Left lobe of liver (tissue), 2 donors: ENCODE results near the gene PDE4DIP. TPM values are rescaled to one million over a fixed set of nuclear protein-coding genes. Genes with fewer than 3 reads are reported as not detected.
"Not testable (repeated sequence)": the region's sequence is repeated elsewhere in the genome, so short reads cannot be mapped to it uniquely, and the experiment has no call there.

Source experiments
- ATAC-seq: fragments of 200-7000 bp; cut with Tn5 transposase; one replicate; pipeline ENCODE4 v1.9.1; 2020; ENCODE audit warnings: mild to moderate bottlenecking, moderate library complexity
- DNase-seq: peaks from one replicate; pipeline ENCODE4 v3.0.0-alpha.2; 2020; ENCODE audit warnings: low spot score
- total RNA-seq: library from RNA; stranded (reverse); gene quantifications from one replicate; pipeline ENCODE4 v1.2.1, GENCODE V29; 2021
- donor health status: DM: no; HTN: no; CAD: no; lungs with moderate emphysema.
- donor health status: DM: no; HTN: yes; CAD: no.

The PDE4DIP gene
- total RNA-seq, 1 donor from 2014 or later = 138 TPM

DNA sequence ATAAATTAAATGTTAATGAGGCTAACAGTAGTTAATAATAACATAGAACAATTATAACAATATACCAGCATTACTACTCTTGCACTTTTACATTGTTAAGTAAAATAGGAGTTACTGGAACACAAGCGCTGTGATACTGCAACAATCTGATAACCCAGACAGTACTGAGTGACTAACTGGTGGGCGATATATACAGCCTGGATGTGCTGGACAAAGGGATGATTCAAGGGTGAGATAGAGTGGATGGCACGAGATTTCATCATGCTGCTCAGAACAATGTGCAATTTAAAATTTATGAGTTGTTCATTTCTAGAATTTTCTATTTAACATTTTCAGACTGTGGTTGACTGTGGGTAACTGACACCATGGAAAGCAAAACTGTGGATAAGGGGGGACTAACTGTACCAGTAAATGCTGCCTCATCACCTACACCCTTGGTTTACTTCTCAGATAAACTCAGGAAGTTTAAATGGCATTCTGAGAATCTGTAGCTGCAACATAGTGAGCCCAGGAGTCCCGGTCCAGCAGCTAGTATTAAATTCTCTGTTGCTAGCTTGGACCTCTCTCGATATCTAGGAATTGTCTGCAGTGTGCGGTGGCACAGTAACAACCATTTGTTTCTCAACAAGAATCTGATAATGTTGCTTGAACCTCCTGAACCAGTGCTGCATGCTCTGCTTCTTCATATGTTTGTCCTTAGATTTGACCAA lies 24.9 kb downstream of the PDE4DIP start:
- DNase-seq, ATAC-seq: not testable (repeated sequence)

DNA sequence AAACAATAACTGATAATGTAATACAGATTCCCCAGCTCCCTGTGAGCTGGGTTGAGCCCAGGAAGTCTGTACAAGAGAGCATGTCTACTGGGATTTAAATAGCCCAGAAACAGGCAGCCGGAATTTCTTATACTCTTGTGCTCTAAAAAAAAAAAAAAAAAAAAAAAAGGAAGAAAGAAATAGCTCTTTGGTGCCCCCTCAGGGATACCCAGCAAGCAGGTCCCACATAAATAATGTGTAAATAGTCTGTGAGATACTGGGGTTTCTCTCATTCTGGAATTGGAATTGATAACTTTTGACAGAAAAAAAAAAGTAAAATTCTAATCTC lies 25.4 kb downstream of the PDE4DIP start:
- DNase-seq, ATAC-seq: not testable (repeated sequence)

DNA sequence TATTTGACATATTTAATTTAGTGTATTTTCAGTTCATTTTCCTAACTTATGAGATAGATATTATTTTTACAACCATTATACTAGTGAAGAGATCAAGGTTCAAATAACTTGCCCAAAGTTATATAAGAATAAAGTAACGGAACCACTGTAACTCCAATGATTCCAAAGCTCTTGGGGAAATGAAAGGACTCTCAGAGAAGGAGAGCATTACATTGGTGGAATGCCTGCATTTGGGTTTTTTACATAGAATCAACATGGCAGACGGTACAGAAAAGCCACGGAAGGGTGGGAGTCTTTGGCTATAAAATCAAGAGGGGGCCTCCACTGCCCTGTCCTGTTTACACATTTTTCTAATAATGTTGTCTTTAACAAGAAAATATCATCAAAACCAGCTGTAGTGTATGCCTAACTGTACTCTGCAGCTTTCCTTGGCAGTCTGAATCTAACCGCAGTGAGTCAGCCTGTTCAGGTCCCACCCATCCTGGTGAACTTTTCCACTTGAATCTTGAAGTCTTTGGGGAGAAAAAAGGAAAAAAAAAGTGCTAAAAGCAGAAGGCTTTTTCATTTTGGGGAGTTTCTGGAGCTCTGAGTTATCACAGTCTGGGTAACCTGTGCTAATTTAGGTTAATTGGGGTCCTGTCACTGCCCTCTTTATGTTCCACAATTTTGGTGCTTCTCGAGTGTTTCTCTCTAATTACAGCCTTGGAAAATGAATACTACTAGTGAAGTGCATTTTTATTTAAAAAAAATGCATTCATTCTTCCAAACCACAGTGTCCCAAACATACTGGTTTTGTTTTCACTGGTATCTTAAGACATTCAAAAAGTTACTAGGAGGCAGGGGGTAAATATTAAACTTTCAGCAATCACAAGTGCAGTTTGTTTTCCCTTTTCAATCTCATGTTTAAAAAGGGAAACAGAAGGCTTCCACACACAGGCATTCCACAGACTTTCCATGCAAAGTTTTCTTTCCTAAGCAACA lies 30.5 kb downstream of the PDE4DIP start:
- DNase-seq = not testable (repeated sequence)
- ATAC-seq = peak; percentile 37

DNA sequence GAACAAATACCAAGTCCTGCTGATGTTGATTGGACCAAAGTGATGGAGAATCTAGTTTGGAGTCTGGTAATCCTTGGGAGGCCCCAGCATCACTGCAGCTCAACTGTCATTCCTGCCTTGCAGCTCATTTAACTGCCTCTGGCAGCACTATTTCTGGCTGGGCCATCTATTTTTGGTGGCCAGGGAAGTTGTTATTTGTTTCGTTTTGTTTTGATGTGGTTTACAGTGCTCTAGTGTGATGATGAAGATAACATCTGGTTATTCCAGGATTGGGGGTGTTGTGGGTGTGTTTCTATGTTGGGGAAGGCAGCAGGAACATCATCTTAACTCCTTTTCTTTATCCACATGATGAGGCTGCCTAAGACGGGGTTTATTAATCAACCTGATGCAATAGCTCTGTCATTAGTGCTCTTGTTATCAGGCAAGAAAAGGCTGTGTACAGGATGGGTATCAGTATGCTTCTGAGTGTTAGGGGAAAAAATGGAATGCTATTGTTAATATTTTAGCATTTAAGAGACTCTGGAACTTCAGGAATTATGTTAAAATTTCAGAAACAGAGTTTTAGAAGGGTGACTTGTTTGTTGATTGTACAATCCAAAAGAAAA lies 35.7 kb downstream of the PDE4DIP start:
- not testable (repeated sequence) for ATAC-seq, DNase-seq

DNA sequence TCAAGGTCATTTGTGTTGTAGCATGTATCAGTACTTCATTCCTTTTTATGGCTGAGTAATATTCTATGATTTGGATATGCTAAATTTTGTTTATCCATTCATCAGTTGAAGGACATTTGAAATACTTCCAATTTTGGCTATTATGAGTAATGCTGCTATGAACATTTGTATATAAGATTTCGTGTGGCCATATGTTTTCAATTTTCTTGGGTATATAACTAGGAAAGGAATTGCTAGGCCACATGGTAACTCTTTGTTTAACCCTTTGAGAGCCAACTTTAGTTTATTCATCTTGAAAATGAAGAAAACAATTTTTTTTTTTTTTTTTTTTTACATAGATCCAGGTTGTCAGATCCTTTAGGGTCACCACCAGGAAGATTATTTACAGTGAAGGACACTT lies 37.0 kb downstream of the PDE4DIP start:
- ATAC-seq = not testable (repeated sequence)

DNA sequence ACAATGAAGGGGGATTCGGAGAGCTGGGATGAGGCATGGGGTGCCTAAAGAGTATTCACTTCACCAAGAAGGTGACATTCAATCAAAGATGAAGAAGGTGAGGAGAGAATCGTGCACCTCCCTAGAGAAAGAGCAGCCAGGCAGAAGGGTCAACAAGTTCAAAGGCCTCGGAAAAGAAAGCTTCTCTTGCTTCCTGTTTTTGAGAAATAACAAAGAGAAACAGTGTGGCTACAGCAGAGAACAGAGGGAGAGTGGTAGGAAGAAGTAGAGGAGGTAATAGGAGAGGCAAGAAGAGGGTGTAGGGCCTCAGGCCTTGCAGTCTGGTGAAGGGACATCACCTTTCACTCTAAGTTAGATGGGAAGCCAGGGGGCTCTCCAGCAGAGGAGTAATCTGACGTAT lies 41.0 kb downstream of the PDE4DIP start:
- ATAC-seq = peak; percentile 42
- DNase-seq = not testable (repeated sequence)

More for the DNA sequence above, 37.0 kb downstream of the PDE4DIP start:
- DNase-seq = not testable (repeated sequence)

DNA sequence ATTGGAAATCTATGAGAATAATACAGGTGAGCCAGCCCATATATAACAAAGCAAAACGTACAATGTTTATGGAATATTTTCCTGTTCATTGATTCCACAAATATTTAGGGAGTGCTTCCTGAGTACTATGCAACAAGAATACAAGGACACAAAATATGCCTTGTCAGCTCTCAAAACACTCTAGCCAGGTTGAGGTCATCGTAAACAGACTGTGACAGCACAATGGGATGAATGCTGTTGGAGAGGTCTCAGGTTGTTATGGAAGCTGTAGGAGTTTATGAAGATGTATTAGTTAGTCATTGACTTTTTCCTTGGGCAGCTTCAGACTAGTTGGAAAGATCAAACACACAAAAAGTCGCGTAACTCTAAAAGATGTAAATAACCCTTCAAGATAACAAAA lies 42.1 kb downstream of the PDE4DIP start:
- not testable (repeated sequence) for DNase-seq
- peak; percentile 37 for ATAC-seq

DNA sequence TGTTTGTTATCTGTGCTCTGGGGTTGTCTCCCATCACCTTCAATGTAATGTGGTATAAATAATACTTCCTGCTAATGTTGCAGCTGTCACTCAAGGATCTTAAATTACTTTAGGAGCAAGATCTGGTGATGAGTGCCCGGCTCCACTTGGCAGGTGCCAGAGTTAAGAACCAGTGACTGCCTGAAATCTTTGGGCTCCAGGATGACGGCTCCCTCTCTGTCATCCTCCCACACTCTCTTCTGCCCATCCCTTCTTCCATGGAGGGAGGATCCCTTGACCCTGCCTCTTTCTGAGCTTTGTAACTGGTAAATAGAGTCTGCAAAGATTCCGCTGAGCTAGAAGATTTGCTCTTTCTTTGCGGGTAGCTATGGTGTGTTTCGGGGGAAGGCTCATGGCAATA lies 44.4 kb downstream of the PDE4DIP start:
- not testable (repeated sequence) for ATAC-seq, DNase-seq

DNA sequence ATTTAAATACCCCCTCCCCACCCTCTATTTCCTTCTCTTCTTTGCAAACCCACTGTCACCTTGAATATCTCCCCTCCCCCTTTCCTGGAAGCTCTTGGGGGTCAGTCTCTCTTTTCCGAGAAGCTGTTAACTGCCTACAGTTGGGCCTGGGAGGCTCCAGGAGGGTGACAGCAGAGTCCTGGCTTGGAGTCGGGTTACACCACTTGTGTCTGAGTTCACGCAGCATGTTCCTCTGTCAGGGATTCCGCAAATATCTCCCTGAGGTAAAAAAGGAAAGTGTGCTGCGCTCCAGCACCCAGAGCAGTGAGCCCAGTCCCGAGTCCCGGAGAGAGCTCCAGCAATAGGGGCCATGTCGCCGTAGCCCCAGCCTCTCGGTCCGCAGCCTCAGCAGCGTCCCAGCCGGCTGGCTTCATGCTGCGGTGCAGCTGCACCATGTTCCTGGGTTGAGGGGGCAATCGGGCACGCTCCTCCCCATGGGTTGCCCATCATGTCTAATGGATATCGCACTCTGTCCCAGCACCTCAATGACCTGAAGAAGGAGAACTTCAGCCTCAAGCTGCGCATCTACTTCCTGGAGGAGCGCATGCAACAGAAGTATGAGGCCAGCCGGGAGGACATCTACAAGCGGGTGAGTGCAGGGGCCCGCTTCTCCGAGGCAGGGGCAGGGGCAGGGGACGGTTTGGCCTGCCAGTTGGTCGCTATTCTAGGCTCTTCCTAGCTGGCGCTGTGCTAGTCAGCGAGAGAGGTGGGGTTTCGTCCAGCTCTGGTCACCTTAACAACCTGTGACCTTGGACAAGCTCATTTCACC lies 45.2 kb downstream of the PDE4DIP start:
- ATAC-seq = peak; percentile 17
- not testable (repeated sequence) for DNase-seq

DNA sequence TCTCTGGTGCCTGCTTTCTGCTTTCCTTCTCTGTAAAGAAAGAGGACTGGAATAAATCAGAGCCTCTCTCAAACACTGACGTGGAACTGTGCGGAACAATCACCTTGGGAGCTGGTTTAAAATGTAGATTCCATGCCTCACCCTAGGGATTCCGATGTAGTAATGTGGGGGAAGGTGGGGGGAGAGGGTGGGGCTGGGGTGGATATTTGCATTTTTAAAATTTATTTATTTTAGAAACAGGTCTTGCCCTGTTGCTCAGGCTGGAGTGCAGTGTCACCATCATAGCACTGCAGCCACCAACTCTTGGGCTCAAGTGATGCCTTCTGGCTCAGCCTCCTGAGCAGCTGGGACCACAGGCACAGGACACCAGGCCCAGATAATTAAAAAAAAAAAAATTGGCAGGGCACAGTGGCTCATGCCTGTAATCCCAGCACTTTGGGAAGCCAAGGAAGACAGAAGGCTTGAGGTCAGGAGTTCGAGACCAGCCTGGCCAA lies 45.9 kb downstream of the PDE4DIP start:
- DNase-seq, ATAC-seq: not testable (repeated sequence)

DNA sequence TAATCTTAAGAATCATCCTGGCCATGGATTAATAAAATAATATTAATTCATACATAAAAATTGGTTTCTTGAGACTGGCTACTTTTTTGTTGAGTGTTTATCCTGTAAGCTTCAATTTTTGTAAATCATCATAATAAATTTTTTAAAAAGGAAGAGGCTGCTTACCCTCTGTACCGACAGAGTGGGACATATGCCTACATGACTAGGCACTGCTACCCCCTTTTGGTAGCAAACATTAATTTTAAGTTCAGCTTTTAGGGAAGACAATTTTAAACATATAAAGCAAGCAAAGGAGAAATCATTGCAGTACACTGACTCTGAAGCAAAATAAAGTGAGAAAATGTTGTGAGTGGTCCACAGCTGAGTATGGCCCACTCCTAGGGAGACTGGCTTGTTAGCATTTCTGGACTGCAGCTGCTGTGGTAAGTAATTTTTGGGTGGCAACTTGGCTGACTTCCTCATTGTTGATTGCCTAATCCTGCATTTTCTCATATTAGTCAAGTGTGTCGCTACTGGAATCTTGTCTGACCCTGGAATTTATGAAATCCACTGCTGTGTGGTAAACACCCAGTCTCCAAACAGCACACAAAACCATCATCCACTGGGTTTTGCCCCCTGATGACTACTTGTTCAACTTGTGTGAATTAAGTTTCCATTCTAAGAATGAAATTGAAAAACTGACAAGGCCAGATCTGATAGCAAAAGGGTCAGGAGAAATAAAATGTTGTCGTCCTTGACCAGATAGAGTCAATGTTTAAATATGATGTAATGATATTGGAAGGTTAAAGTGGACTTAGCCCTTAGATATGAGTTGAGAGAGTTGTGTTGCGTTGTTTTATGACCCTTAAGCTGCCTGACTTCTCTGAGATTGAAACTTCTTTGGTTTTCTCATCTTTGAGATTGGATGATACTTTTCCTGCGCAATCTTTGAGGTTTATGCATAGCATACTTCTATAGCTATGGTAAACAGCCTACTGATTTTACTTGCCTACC lies 50.4 kb downstream of the PDE4DIP start:
- ATAC-seq = peak; percentile 70

DNA sequence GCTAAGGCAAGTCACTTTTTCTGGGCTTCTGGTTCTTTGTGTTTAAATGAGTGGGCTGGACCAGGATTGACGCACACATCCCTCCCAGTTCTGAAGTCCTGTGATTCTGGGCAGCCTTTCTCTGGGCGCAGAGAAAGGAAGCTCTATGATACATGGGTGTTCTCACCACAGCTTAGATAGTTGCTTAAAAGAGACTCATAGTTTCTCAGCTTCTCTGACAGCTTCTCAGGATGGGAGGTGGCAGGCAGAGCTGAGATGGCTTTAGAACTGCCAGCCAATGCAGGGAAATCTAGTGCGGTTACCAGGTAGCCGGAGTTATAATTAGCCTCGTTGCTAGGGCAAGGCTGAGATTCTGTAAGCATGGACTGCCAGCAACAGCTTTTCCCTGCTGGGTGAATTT lies 55.8 kb downstream of the PDE4DIP start:
- peak; percentile 43 for ATAC-seq
- not testable (repeated sequence) for DNase-seq

More for the DNA sequence above, 50.4 kb downstream of the PDE4DIP start:
- not testable (repeated sequence) for DNase-seq

DNA sequence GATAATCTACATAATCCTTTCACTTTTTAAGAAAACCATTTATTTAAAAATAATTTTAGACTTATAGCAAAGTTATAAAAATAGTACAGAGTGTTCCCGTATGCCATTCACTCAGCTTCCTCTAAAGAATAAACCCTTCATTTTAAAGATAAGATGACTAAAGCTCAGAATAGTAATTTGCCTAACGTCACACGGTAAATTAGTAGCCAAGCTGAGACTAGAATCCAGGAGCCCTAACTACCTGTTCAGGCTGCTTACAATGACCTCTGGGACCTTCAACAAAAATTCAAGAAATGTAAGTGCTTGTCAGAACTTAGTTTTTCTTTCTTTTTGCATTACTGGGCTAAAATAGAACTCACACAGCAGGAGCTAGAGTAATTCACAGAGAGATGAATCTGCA lies 56.5 kb downstream of the PDE4DIP start:
- ATAC-seq = peak; percentile 39
- not testable (repeated sequence) for DNase-seq

DNA sequence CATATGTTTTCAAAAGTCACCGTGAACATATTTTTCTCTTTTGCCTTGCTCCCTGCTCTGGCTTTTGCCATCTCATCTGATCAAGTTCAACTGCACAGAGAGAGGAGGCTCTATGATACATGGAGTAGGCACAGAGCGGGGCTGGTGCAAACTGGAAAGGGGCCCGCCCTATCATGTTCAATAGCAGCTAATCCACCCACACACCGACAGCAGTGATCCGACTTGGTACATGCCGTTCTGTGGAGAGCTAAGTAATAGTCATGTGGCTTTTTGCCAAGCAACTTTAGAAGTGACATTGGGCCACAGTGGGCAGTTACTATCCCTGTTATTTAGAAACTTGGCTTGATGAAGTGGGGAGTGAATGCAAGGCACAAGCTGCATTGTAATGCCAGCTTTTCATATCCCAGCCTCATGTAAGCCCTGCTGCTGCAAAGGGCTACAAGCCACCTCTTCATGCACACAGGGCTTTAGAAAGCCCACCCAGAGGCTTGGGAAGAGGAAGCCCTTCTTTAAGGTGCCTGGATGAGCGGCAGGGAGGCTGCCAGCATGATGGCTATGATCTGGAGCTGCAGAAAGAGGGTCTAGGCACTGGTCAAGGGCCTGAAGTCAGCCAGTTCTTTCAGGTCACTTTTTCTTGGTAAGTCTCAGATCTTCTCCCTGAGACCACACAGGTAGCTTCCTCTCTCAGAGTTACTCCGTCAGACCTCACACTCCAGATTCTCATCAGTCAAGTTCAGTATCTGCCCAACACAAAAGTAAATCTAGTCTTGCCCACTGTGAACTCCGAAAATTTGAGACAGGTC lies 57.1 kb downstream of the PDE4DIP start:
- not testable (repeated sequence) for DNase-seq
- peak; percentile 94 for ATAC-seq

DNA sequence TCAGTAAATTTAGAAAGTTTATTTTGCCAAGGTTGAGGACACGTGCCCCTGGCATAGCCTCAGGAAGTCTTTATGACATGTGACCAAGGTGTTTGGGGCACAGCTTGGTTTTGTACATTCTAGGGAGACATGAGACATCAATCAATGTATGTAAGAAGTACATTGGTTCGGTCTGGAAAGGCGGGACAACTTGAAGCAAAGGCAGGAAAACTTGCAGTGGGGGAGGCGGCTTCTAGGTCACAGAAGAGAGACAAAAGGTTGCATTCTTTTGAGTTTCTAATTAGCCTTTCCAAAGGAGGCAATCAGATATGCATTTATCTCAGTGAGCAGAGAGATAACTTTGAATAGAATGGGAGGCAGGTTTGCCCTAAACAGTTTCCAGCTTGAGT lies 57.7 kb downstream of the PDE4DIP start:
- ATAC-seq = peak; percentile 30
- DNase-seq = not testable (repeated sequence)

DNA sequence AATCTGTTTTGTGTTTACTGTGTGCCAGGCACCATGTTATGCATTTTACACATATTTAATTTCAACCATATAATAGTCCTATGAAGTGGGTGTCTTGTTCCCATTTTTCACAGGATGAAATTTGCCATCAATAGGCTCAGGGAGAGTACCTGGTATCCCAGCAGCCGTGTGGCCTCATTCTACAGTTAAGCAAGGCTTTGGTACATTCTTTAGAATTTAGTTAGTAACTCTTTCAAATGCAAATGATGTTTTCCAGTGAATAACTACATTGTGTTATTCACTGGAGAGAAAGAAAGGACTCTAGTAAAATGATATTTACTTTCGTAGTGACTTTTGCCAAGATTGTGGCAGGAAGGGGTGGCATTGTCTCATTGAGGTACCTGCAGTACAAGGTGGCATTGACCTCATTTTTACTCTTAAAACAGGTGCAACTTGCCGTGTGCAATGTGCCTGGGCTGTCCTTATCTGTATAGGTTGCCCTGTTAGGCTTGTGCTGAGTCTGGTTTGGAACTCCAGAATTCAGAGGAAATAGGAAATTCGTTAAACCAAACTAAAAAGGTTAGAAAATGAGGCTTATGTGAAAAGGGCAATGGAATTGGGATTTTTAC lies 65.1 kb downstream of the PDE4DIP start:
- peak; percentile 79 for ATAC-seq

DNA sequence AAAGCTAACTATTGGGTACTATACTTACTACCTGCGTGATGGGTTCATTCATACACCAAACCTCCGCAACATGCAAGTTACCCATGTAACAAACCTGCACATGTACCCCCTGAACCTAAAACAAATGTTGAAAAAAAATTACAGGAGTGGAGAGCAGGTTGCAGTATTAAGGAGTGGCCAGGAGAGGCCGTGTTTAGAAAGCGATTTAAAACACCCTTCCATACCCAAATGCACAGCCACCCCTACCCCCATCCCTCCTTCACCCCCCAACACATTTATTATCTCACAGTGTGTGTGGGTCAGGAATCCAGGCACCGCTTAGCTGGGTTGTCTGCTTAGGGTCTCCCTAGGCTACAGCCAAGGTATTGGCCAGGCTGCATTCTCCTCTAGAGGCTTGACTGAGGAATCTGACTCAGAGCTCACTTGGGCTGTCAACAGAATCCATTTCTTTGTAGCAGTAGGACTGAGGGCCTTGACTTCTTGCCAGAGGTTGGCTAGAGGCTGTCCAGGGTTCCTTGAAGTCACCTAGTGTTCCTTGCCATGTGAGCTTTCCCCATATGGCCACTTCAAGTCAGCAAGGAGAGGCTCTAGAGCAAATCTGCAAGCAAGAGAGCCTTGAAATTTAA lies 67.2 kb downstream of the PDE4DIP start:
- peak; percentile 71 for ATAC-seq
- DNase-seq = not testable (repeated sequence)

More for the DNA sequence above, 65.1 kb downstream of the PDE4DIP start:
- not testable (repeated sequence) for DNase-seq
